GM12878 (cell line): ENCODE data around the gene CREB5. TPM values are rescaled to one million over a fixed set of nuclear protein-coding genes. Genes with fewer than 3 reads are reported as not detected.

Experiments
- ASH2L ChIP-seq: fragments of 300-600, 200-600 bp; sonication (generic); IDR thresholded peaks from 2 replicates; pipeline ENCODE4 v1.6.1; 2017; ENCODE audit warnings: low read depth, mild to moderate bottlenecking, borderline replicate concordance
- CREM ChIP-seq: IDR thresholded peaks from 2 replicates; pipeline ENCODE4 v1.6.1; 2014; ENCODE audit warnings: antibody characterized with exemption, low read depth
- FOXK2 ChIP-seq: fragments of 450-650 bp; IDR thresholded peaks from 2 replicates; pipeline ENCODE4 v1.6.1; 2017; ENCODE audit warnings: mild to moderate bottlenecking, moderate library complexity
- JUNB ChIP-seq: IDR thresholded peaks from 2 replicates; pipeline ENCODE4 v1.6.1; 2016; ENCODE audit warnings: antibody characterized with exemption, mild to moderate bottlenecking
- NFXL1 ChIP-seq: fragments of 450-650 bp; IDR thresholded peaks from 2 replicates; pipeline ENCODE4 v1.6.1; 2017; ENCODE audit warnings: antibody characterized with exemption, mild to moderate bottlenecking, borderline replicate concordance
- PML ChIP-seq: IDR thresholded peaks from 2 replicates; pipeline ENCODE4 v1.6.1; 2012; ENCODE audit warnings: low read length, inconsistent platforms
- RUNX3 ChIP-seq: IDR thresholded peaks from 2 replicates; pipeline ENCODE4 v1.6.1; 2012; ENCODE audit warnings: low read length, inconsistent platforms
- SIN3A ChIP-seq: IDR thresholded peaks from 2 replicates; pipeline ENCODE4 v1.6.1; 2012; ENCODE audit warnings: low read depth, low read length, improper control_type of control experiment
- SREBF1 ChIP-seq: IDR thresholded peaks from 2 replicates; pipeline ENCODE4 v1.6.1; 2012; ENCODE audit warnings: mild to moderate bottlenecking, low read length
- TAF1 ChIP-seq: IDR thresholded peaks from 2 replicates; pipeline ENCODE4 v1.6.1; 2011; ENCODE audit warnings: mild to moderate bottlenecking, low read depth, low read length, borderline replicate concordance
- ZBED1 ChIP-seq: IDR thresholded peaks from 2 replicates; pipeline ENCODE4 v1.6.1; 2016; ENCODE audit warnings: borderline replicate concordance
- ZNF274 ChIP-seq: IDR thresholded peaks from one replicate; pipeline ENCODE4 v1.8.0; 2011; ENCODE audit not compliant: insufficient read length, insufficient read depth
- polyA plus RNA-seq, 11 experiments: library from polyadenylated mRNA; depleted of rRNA in 4 of 11; unstranded in 6 of 11; stranded (reverse) in 5 of 11; fragments of >200 nt; fragmentation: Nextera tagmentation in 4 of 11; fragmentation: Illumina TruSeq in 1 of 11; extraction: Ambion mirVana in 4 of 11; extraction: Trizol in 1 of 11; gene quantifications; 1 replicate in 1 of 11; 2 replicates in 10 of 11; pipeline versions ENCODE4 v1.2.1 to v1.2.3, GENCODE V29; 2011 to 2016; ENCODE audit warnings: inconsistent platforms in 2 of 11, missing spikeins in 2 of 11, low read depth in 1 of 11
- total RNA-seq, 4 experiments: library from RNA; depleted of rRNA in 3 of 4; stranded (reverse); fragments of >200 nt in 3 of 4; fragmentation: Illumina TruSeq in 1 of 4; extraction: Trizol in 1 of 4; gene quantifications; 2 replicates each; pipeline versions ENCODE4 v1.2.1 to v1.2.3, GENCODE V29; 2013 to 2021
- TF ChIP-seq, protein P1 (sequence below): IDR thresholded peaks from 2 replicates; pipeline ENCODE4 v1.6.1; 2012; ENCODE audit warnings: low read length, inconsistent platforms
- TF ChIP-seq, protein P2 (sequence below): fragments of 450-650 bp; IDR thresholded peaks from 2 replicates; pipeline ENCODE4 v1.6.1; 2017; ENCODE audit warnings: antibody characterized with exemption, mild to moderate bottlenecking, moderate library complexity
- TF ChIP-seq, protein P3 (sequence below): fragments of 450-650 bp; IDR thresholded peaks from 2 replicates; pipeline ENCODE4 v1.6.1; 2014; ENCODE audit warnings: mild to moderate bottlenecking
- TF ChIP-seq, protein P4 (sequence below): fragments of 450-650 bp; IDR thresholded peaks from 2 replicates; pipeline ENCODE4 v1.6.1; 2017; ENCODE audit warnings: low read depth, mild to moderate bottlenecking, moderate library complexity
- TF ChIP-seq, protein P5 (sequence below): IDR thresholded peaks from 2 replicates; pipeline ENCODE4 v1.6.1; 2011; ENCODE audit warnings: low read depth, low read length, improper control_type of control experiment, borderline replicate concordance
- TF ChIP-seq, protein P6 (sequence below): fragments of 450-650 bp; IDR thresholded peaks from 2 replicates; pipeline ENCODE4 v1.6.1; 2018; ENCODE audit warnings: borderline replicate concordance, mild to moderate bottlenecking; ENCODE audit not compliant: partially characterized antibody

CREB5 gene
- total and polyA plus RNA-seq, 10 of the 15 experiments (the other 5 are each of a cell fraction or from before 2014, with no cell fraction given), result 12.9 to 74.1 (median 53.0) TPM

DNA sequence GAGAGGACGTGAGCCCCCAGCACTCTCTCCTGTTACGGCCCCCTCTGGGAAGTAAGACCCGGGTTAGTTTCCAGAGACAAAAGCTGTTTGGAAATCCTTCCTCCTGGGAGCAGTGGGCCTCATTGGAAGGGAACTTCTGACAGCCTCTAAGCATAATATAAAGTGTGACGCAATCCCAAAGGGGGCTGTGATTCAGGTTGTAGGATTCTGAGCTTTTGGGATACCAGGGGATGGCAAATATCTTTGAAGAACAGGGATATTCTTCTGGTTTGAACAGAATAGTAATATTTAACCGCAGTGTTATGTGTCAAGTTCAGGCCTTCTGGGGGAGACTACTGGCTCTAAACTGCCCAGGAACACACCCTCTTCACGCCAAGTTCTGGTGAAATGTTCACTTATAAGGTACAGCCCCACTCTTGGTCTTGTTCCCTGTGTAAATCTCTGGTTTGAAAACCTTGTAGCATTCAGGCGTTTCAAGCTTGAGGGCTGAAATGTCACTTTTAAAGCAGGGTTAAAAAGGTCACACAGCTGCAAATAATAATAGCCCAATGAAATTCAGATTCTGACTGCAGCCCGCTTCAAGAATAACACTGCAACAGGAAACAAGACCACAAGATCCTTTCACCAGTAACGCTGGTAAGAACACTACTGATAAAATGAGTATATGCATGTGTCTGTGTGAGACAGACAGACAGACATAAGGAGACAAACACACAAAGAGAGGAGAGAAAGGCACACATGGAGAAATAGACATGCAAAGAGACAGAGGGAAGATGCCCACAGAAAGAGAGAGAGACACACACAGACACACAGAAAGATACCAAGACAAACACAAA, 69.0 kb downstream of the CREB5 start (continued):
- TF ChIP-seq TAF1 (0 out of 2 replicates have a peak, but pooled peaks have one; percentile 19), ZNF274 (no peak), JUNB (peak; percentile 94), FOXK2 (no peak), SIN3A (no peak), ASH2L (no peak), PML (peak; percentile 80), RUNX3 (peak; percentile 99), SREBF1 (no peak), ZBED1 (peak; percentile 97), CREM (peak; percentile 90), NFXL1 (no peak)
- TF ChIP-seq, protein P1, sequence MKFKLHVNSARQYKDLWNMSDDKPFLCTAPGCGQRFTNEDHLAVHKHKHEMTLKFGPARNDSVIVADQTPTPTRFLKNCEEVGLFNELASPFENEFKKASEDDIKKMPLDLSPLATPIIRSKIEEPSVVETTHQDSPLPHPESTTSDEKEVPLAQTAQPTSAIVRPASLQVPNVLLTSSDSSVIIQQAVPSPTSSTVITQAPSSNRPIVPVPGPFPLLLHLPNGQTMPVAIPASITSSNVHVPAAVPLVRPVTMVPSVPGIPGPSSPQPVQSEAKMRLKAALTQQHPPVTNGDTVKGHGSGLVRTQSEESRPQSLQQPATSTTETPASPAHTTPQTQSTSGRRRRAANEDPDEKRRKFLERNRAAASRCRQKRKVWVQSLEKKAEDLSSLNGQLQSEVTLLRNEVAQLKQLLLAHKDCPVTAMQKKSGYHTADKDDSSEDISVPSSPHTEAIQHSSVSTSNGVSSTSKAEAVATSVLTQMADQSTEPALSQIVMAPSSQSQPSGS, result peak; percentile 100
- TF ChIP-seq, protein P2, sequence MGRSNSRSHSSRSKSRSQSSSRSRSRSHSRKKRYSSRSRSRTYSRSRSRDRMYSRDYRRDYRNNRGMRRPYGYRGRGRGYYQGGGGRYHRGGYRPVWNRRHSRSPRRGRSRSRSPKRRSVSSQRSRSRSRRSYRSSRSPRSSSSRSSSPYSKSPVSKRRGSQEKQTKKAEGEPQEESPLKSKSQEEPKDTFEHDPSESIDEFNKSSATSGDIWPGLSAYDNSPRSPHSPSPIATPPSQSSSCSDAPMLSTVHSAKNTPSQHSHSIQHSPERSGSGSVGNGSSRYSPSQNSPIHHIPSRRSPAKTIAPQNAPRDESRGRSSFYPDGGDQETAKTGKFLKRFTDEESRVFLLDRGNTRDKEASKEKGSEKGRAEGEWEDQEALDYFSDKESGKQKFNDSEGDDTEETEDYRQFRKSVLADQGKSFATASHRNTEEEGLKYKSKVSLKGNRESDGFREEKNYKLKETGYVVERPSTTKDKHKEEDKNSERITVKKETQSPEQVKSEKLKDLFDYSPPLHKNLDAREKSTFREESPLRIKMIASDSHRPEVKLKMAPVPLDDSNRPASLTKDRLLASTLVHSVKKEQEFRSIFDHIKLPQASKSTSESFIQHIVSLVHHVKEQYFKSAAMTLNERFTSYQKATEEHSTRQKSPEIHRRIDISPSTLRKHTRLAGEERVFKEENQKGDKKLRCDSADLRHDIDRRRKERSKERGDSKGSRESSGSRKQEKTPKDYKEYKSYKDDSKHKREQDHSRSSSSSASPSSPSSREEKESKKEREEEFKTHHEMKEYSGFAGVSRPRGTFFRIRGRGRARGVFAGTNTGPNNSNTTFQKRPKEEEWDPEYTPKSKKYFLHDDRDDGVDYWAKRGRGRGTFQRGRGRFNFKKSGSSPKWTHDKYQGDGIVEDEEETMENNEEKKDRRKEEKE, result no peak
- TF ChIP-seq, protein P3, sequence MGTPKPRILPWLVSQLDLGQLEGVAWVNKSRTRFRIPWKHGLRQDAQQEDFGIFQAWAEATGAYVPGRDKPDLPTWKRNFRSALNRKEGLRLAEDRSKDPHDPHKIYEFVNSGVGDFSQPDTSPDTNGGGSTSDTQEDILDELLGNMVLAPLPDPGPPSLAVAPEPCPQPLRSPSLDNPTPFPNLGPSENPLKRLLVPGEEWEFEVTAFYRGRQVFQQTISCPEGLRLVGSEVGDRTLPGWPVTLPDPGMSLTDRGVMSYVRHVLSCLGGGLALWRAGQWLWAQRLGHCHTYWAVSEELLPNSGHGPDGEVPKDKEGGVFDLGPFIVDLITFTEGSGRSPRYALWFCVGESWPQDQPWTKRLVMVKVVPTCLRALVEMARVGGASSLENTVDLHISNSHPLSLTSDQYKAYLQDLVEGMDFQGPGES, result no peak
- TF ChIP-seq, protein P4, sequence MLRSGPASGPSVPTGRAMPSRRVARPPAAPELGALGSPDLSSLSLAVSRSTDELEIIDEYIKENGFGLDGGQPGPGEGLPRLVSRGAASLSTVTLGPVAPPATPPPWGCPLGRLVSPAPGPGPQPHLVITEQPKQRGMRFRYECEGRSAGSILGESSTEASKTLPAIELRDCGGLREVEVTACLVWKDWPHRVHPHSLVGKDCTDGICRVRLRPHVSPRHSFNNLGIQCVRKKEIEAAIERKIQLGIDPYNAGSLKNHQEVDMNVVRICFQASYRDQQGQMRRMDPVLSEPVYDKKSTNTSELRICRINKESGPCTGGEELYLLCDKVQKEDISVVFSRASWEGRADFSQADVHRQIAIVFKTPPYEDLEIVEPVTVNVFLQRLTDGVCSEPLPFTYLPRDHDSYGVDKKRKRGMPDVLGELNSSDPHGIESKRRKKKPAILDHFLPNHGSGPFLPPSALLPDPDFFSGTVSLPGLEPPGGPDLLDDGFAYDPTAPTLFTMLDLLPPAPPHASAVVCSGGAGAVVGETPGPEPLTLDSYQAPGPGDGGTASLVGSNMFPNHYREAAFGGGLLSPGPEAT, result peak; percentile 56; the same call in 1 of the 2 replicates
- TF ChIP-seq, protein P5, sequence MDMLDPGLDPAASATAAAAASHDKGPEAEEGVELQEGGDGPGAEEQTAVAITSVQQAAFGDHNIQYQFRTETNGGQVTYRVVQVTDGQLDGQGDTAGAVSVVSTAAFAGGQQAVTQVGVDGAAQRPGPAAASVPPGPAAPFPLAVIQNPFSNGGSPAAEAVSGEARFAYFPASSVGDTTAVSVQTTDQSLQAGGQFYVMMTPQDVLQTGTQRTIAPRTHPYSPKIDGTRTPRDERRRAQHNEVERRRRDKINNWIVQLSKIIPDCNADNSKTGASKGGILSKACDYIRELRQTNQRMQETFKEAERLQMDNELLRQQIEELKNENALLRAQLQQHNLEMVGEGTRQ, result no peak
- TF ChIP-seq, protein P6, sequence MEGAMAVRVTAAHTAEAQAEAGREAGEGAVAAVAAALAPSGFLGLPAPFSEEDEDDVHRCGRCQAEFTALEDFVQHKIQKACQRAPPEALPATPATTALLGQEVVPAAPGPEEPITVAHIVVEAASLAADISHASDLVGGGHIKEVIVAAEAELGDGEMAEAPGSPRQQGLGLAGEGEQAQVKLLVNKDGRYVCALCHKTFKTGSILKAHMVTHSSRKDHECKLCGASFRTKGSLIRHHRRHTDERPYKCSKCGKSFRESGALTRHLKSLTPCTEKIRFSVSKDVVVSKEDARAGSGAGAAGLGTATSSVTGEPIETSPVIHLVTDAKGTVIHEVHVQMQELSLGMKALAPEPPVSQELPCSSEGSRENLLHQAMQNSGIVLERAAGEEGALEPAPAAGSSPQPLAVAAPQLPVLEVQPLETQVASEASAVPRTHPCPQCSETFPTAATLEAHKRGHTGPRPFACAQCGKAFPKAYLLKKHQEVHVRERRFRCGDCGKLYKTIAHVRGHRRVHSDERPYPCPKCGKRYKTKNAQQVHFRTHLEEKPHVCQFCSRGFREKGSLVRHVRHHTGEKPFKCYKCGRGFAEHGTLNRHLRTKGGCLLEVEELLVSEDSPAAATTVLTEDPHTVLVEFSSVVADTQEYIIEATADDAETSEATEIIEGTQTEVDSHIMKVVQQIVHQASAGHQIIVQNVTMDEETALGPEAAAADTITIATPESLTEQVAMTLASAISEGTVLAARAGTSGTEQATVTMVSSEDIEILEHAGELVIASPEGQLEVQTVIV, result no peak
